HepG2 (cell line): ENCODE results near the gene PSMD9. TPM values are rescaled to one million over a fixed set of nuclear protein-coding genes. Genes with fewer than 3 reads are reported as not detected.
"Not testable (repeated sequence)": the region's sequence is repeated elsewhere in the genome, so short reads cannot be mapped to it uniquely, and the experiment has no call there.

Experiments
- ATAC-seq: fragments of 200-7000 bp; cut with Tn5 transposase; 3 replicates; pipeline ENCODE4 v1.9.1; 2020; ENCODE audit warnings: mild to moderate bottlenecking, moderate library complexity
- BruUV-seq: library from RNA; stranded (reverse); fragments of 400-500 nt; replicated peaks from 2 replicates; lab custom pipeline; 2021; lab: Mats Ljungman, UMichigan
- CTCF ChIA-PET: fragments of 300-600 bp; formaldehyde crosslinking; extraction: SDS; loops from one replicate; lab custom pipeline; 2021; ENCODE audit warnings: low total read pairs, inconsistent platforms, low intra/inter-chr PET ratio; lab: Yijun Ruan, JAX
- POLR2A ChIA-PET: fragments of 350-600 bp; sonication (Branson Sonifier 250); formaldehyde crosslinking; loops from one replicate; lab custom pipeline; 2020; ENCODE audit warnings: antibody characterized with exemption, inconsistent platforms; lab: Yijun Ruan, JAX
- DNase-seq: peaks from one replicate; pipeline ENCODE4 v3.0.0-alpha.2; 2015; ENCODE audit warnings: low spot score
- FAIRE-seq: peaks from 3 replicates; lab custom pipeline; 2011; peaks lifted over from hg19 to GRCh38; lab: Jason Lieb, UNC
- H2AFZ ChIP-seq: one replicate; pipeline ENCODE4 v1.6.1; 2011; ENCODE audit warnings: low read length, inconsistent platforms
- H3K27ac ChIP-seq: fragments of 300-600 bp; 3 replicates; pipeline ENCODE4 v1.8.0; 2011; ENCODE audit warnings: mixed run types, mild to moderate bottlenecking, mixed read lengths, low read length, inconsistent platforms; ENCODE audit not compliant: insufficient read depth; ENCODE audit errors: extremely low read length
- H3K27me3 ChIP-seq, 2 experiments: fragments of 200-600 bp in 1 of 2; 2 replicates in 1 of 2; 3 replicates in 1 of 2; pipeline versions ENCODE4 v1.6.0 to v1.8.0; 2011; ENCODE audit warnings: low read length in 2 of 2, mild to moderate bottlenecking in 2 of 2, moderate library complexity in 2 of 2, inconsistent platforms in 1 of 2; ENCODE audit not compliant: insufficient read depth in 2 of 2, control insufficient read depth in 1 of 2
- H3K36me3 ChIP-seq, 2 experiments: fragments of 200-600 bp in 1 of 2; replicated peaks in 1 of 2; 2 replicates in 1 of 2; 3 replicates in 1 of 2; pipeline versions ENCODE4 v1.5.1 to v1.8.0; 2011; ENCODE audit warnings: low read length in 2 of 2, inconsistent platforms in 1 of 2; ENCODE audit not compliant: insufficient read depth in 2 of 2, control insufficient read depth in 1 of 2
- H3K4me1 ChIP-seq: 2 replicates; pipeline ENCODE4 v1.5.1; 2012; ENCODE audit warnings: low read length, inconsistent platforms; ENCODE audit not compliant: insufficient read depth
- H3K4me2 ChIP-seq: 2 replicates; pipeline ENCODE4 v1.6.0; 2011; ENCODE audit warnings: low read depth, low read length, inconsistent platforms
- H3K4me3 ChIP-seq, 3 experiments: fragments of 200-600 bp in 1 of 3; sonication (generic), shearing (Covaris generic) in 1 of 3; replicated peaks in 1 of 3; 2 replicates each; pipeline ENCODE4 v1.5.1; 2011 to 2016; ENCODE audit warnings: low read length in 3 of 3, inconsistent platforms in 2 of 3, low read depth in 2 of 3, mild to moderate bottlenecking in 2 of 3, control low read depth in 1 of 3, mixed read lengths in 1 of 3; ENCODE audit not compliant: insufficient read depth in 1 of 3
- H3K79me2 ChIP-seq: one replicate; pipeline ENCODE4 v1.6.1; 2011; ENCODE audit warnings: low read length, inconsistent platforms; ENCODE audit not compliant: insufficient read depth
- H3K9ac ChIP-seq: 2 replicates; pipeline ENCODE4 v1.6.0; 2011; ENCODE audit warnings: mild to moderate bottlenecking, low read depth, low read length, inconsistent platforms; ENCODE audit not compliant: insufficient read depth
- H3K9me3 ChIP-seq: 2 replicates; pipeline ENCODE4 v1.5.1; 2012; ENCODE audit warnings: mild to moderate bottlenecking, low read length
- H4K20me1 ChIP-seq: 2 replicates; pipeline ENCODE4 v1.6.0; 2011; ENCODE audit warnings: inconsistent platforms, mild to moderate bottlenecking, low read length, moderate library complexity; ENCODE audit not compliant: insufficient read depth
- CHD4 ChIP-seq: fragments of 200-600 bp; sonication (generic); IDR thresholded peaks from 2 replicates; pipeline ENCODE4 v1.7.0; 2017; ENCODE audit warnings: mild to moderate bottlenecking, low read length, borderline replicate concordance
- DZIP1 ChIP-seq: sonication (generic); formaldehyde crosslinking; IDR thresholded peaks from 2 replicates; pipeline ENCODE4 v1.5.0; 2020; ENCODE audit warnings: mild to moderate bottlenecking, missing genetic modification reagents
- ERF ChIP-seq: IDR thresholded peaks from 2 replicates; pipeline ENCODE4 v1.6.1; 2018; ENCODE audit warnings: missing biosample characterization, missing genetic modification reagents
- FUBP1 ChIP-seq: sonication (generic); formaldehyde crosslinking; IDR thresholded peaks from 2 replicates; pipeline ENCODE4 v1.5.1; 2020; ENCODE audit warnings: missing genetic modification reagents, mild to moderate bottlenecking, borderline replicate concordance
- GATAD2A ChIP-seq: IDR thresholded peaks from 2 replicates; pipeline ENCODE4 v1.6.1; 2016
- HOMEZ ChIP-seq: IDR thresholded peaks from 2 replicates; pipeline ENCODE4 v1.6.1; 2016; ENCODE audit warnings: low read depth
- KAT8 ChIP-seq: IDR thresholded peaks from 2 replicates; pipeline ENCODE4 v1.6.1; 2016; ENCODE audit warnings: missing genetic modification reagents, missing compliant biosample characterization
- MEIS2 ChIP-seq: sonication (generic); formaldehyde crosslinking; IDR thresholded peaks from 2 replicates; pipeline ENCODE4 v1.9.0; 2021; ENCODE audit warnings: mild to moderate bottlenecking, missing genetic modification reagents
- RXRB ChIP-seq: IDR thresholded peaks from 2 replicates; pipeline ENCODE4 v1.6.1; 2016; ENCODE audit warnings: borderline replicate concordance, missing genetic modification reagents, missing compliant biosample characterization
- SRY ChIP-seq: sonication (generic); formaldehyde crosslinking; IDR thresholded peaks from 2 replicates; pipeline ENCODE4 v1.8.0; 2022; ENCODE audit warnings: mild to moderate bottlenecking, missing genetic modification reagents
- ZBTB25 ChIP-seq: IDR thresholded peaks from 2 replicates; pipeline ENCODE4 v1.6.1; 2018; ENCODE audit warnings: missing genetic modification reagents
- ZFP36L1 ChIP-seq: sonication (generic); formaldehyde crosslinking; IDR thresholded peaks from 2 replicates; pipeline ENCODE4 v1.8.0; 2022; ENCODE audit warnings: mild to moderate bottlenecking, missing genetic modification reagents, moderate library complexity
- ZFP90 ChIP-seq: sonication (generic); formaldehyde crosslinking; IDR thresholded peaks from 2 replicates; pipeline ENCODE4 v1.8.0; 2022; ENCODE audit warnings: missing genetic modification reagents, mild to moderate bottlenecking, inconsistent platforms, borderline replicate concordance
- ZMYM4 ChIP-seq: sonication (generic); formaldehyde crosslinking; IDR thresholded peaks from 2 replicates; pipeline ENCODE4 v1.8.1; 2023; ENCODE audit warnings: mild to moderate bottlenecking, missing genetic modification reagents
- ZNF263 ChIP-seq: sonication (generic); formaldehyde crosslinking; IDR thresholded peaks from 2 replicates; pipeline ENCODE4 v1.4.0; 2020; ENCODE audit warnings: missing genetic modification reagents
- WGBS: methylation state at CpG from one replicate; pipeline ENCODE4 v1.1.6; 2017; ENCODE audit warnings: low lambda C conversion rate; 5-methylcytosine and 5-hydroxymethylcytosine counted together
- in situ Hi-C: cut with HindIII; loops from 2 replicates; pipeline ENCODE4 v1.10.0; 2017; ENCODE audit warnings: low pct_unique_long_range_greater_than_20kb; ENCODE audit not compliant: extremely low pct_ligation_motif_present
- intact Hi-C: fragments of 100-400 bp; cut with micrococcal nuclease; formaldehyde crosslinking; loops from one replicate; pipeline ENCODE4 v1.10.0; 2022; ENCODE audit not compliant: unreplicated experiment
- polyA plus RNA-seq, 8 experiments: library from polyadenylated mRNA; depleted of rRNA in 3 of 8; stranded (reverse) in 7 of 8; unstranded in 1 of 8; fragments of >200 nt; fragmentation: Illumina TruSeq in 4 of 8; extraction: Trizol in 4 of 8; gene quantifications; 2 replicates each; pipeline versions ENCODE4 v1.2.1 to v1.2.3, GENCODE V29; 2011 to 2016; ENCODE audit warnings: low read depth in 4 of 8, missing spikeins in 1 of 8, mixed read lengths in 1 of 8; ENCODE audit not compliant: insufficient read depth in 1 of 8
- total RNA-seq, 5 experiments: library from RNA; depleted of rRNA; stranded (reverse); fragments of >200 nt; fragmentation: Illumina TruSeq; extraction: Trizol; gene quantifications; 2 replicates each; pipeline ENCODE4 v1.2.3, GENCODE V29; 2016; ENCODE audit warnings: low read depth in 1 of 5

The PSMD9 gene
- total and polyA plus RNA-seq, 2 of the 13 experiments (the other 11 are each of a cell fraction or from before 2014, with no cell fraction given), result 41.4 to 61.1 TPM

GRCh38 chr12:121860257-121860656 lies 28.3 kb upstream of the PSMD9 start (continued):
- TF ChIP-seq HOMEZ (CRISPR knock-in tag), result peak; percentile 53; the same call in 1 of the 2 replicates
- peak; percentile 32; the same call in 1 of the 2 replicates for TF ChIP-seq RXRB
- 0 out of 2 replicates have a peak, but pooled peaks have one; percentile 30 for TF ChIP-seq ERF (CRISPR knock-in tag)
- TF ChIP-seq ZFP90 (CRISPR knock-in tag), result 0 out of 2 replicates have a peak, but pooled peaks have one; percentile 20
- TF ChIP-seq FUBP1, result 0 out of 2 replicates have a peak, but pooled peaks have one; percentile 39
- TF ChIP-seq KAT8, result 0 out of 2 replicates have a peak, but pooled peaks have one; percentile 28
- TF ChIP-seq GATAD2A (CRISPR knock-in tag), result peak; percentile 76

- Histone ChIP-seq H3K9ac (peak overlapping the region; percentile 93; the same call in 1 of the 2 replicates), H3K4me2 (peak overlapping the region; percentile 98), H3K4me3 (peak overlapping the region in 1 of 3 experiments; percentile 78; a peak in 1 of 6 replicates), H3K27ac (peak overlapping the region; percentile 100), H3K4me1 (peaks cover 76% of the 10 kb centered on the region)
- 84% methylated on average over 3 of the region's 4 CpGs for WGBS
- H3K36me3 ChIP-seq, BruUV-seq, H3K9me3 ChIP-seq, H4K20me1 ChIP-seq, H3K79me2 ChIP-seq, H3K27me3 ChIP-seq, H2AFZ ChIP-seq, in situ Hi-C loops, FAIRE-seq, ATAC-seq, CTCF ChIA-PET, intact Hi-C loops, DNase-seq: not testable (repeated sequence)
- POLR2A ChIA-PET, result interaction anchor here (1.3 to 6.4 kb wide), 4 partner anchors 16 to 65 kb away, joined by 5 to 52 read pairs (median 32); partner anchors contain the start of genes PSMD9 and SETD1B
- TF ChIP-seq SRY (CRISPR knock-in tag), result 0 out of 2 replicates have a peak, but pooled peaks have one; percentile 50
- TF ChIP-seq ZFP90 (CRISPR knock-in tag), result 0 out of 2 replicates have a peak, but pooled peaks have one; percentile 9
- TF ChIP-seq ZBTB25 (CRISPR knock-in tag), result 0 out of 2 replicates have a peak, but pooled peaks have one; percentile 12
- 0 out of 2 replicates have a peak, but pooled peaks have one; percentile 42 for TF ChIP-seq ZFP36L1 (CRISPR knock-in tag)
- TF ChIP-seq ZMYM4, result 0 out of 2 replicates have a peak, but pooled peaks have one; percentile 7
- 0 out of 2 replicates have a peak, but pooled peaks have one; percentile 11 for TF ChIP-seq MEIS2 (CRISPR knock-in tag)
- 0 out of 2 replicates have a peak, but pooled peaks have one; percentile 36 for TF ChIP-seq DZIP1 (CRISPR knock-in tag)
- peak; percentile 57; the same call in 1 of the 2 replicates for TF ChIP-seq CHD4
- peak; percentile 49; the same call in 1 of the 2 replicates for TF ChIP-seq ZNF263 (CRISPR knock-in tag)
Measured at GRCh38 chr12:121860699-121861098, 27.9 kb upstream of the PSMD9 start.
